HL-60 (cell line): Measurements from ENCODE around the gene NINJ2.
A peak's percentile ranks its signal among the peaks of the same experiment; 100 is the strongest.
"Not testable (repeated sequence)": the region's sequence is repeated elsewhere in the genome, so short reads cannot be mapped to it uniquely, and the experiment has no call there.

Source experiments
- DNase-seq, 2 experiments: peaks; one replicate each; pipeline ENCODE4 v3.0.0-alpha.2; 2010 to 2020; ENCODE audit warnings: low read depth in 1 of 2, low spot score in 1 of 2
- H3K27ac ChIP-seq: fragments of 250-450 bp; sonication (Bioruptor Pico); replicated peaks from 2 replicates; pipeline ENCODE4 v1.5.1; 2020; ENCODE audit warnings: mild to moderate bottlenecking, moderate library complexity
- H3K27me3 ChIP-seq: fragments of 250-450 bp; sonication (Bioruptor Pico); 2 replicates; pipeline ENCODE4 v1.5.1; 2021; ENCODE audit warnings: mild to moderate bottlenecking, moderate library complexity; ENCODE audit not compliant: insufficient read depth, poor library complexity, severe bottlenecking
- H3K4me3 ChIP-seq: replicated peaks from 2 replicates; pipeline ENCODE4 v1.5.1; 2011; ENCODE audit warnings: mild to moderate bottlenecking, control low read depth, low read length; ENCODE audit not compliant: insufficient read depth
- CTCF ChIP-seq: IDR thresholded peaks from one replicate; pipeline ENCODE4 v1.5.1; 2011; ENCODE audit warnings: low read length, control low read depth, inconsistent platforms; ENCODE audit not compliant: insufficient read depth
- GABPA ChIP-seq: IDR thresholded peaks from 2 replicates; pipeline ENCODE4 v1.6.1; 2012; ENCODE audit warnings: low read depth
- POLR2AphosphoS5 ChIP-seq: IDR thresholded peaks from 2 replicates; pipeline ENCODE4 v1.6.1; 2012; ENCODE audit warnings: low read depth
- REST ChIP-seq: IDR thresholded peaks from 2 replicates; pipeline ENCODE4 v1.6.1; 2012; ENCODE audit warnings: low read depth; ENCODE audit not compliant: insufficient replicate concordance
- SPI1 ChIP-seq: IDR thresholded peaks from 2 replicates; pipeline ENCODE4 v1.6.1; 2012; ENCODE audit warnings: low read depth, mild to moderate bottlenecking, borderline replicate concordance

NINJ2 gene

GRCh38 chr12:578748-579419, 84.4 kb downstream of the NINJ2 start:
- Histone ChIP-seq H3K4me3 (no peak overlapping the region), H3K27ac (no peak overlapping the region), H3K27me3 (no peaks in the 10 kb centered on the region)
- no peak for DNase-seq
- TF ChIP-seq SPI1, result no peak
- TF ChIP-seq GABPA, result no peak
- TF ChIP-seq REST, result no peak
- no peak for TF ChIP-seq CTCF
- no peak for TF ChIP-seq POLR2AphosphoS5

GRCh38 chr12:577994-578747, 85.1 kb downstream of the NINJ2 start:
- not testable (repeated sequence) for H3K4me3 ChIP-seq, H3K27me3 ChIP-seq, DNase-seq, H3K27ac ChIP-seq

GRCh38 chr12:576615-577110, 86.6 kb downstream of the NINJ2 start:
- DNase-seq, result no peak
- H3K27ac ChIP-seq, result peak overlapping the region; percentile 58
- no peak for TF ChIP-seq POLR2AphosphoS5
- no peak for TF ChIP-seq CTCF
- TF ChIP-seq SPI1, result no peak
- TF ChIP-seq REST, result no peak
- no peak for TF ChIP-seq GABPA
- H3K27me3 ChIP-seq, result no peaks in the 10 kb centered on the region
- no peak overlapping the region for H3K4me3 ChIP-seq

GRCh38 chr12:575948-576614, 87.2 kb downstream of the NINJ2 start:
- peak overlapping the region; percentile 58 for H3K27ac ChIP-seq
- TF ChIP-seq CTCF, result peak; percentile 95
- peak; percentile 62; the same call in 1 of the 2 replicates for TF ChIP-seq GABPA
- no peak for TF ChIP-seq SPI1
- TF ChIP-seq REST, result peak; percentile 22
- TF ChIP-seq POLR2AphosphoS5, result peak; percentile 53; the same call in 1 of the 2 replicates

More at GRCh38 chr12:575948-576614, 87.2 kb downstream of the NINJ2 start:
- H3K4me3 ChIP-seq, result no peak overlapping the region
- no peaks in the 10 kb centered on the region for H3K27me3 ChIP-seq
- peak; percentile 67 to 73 for DNase-seq
